Measurements from ENCODE around the gene KRT36.

GRCh38 chr17:41437254-41437653, 52.5 kb downstream of the KRT36 start:
- TF ChIP-seq CTCF (conservative IDR thresholded peaks at IDR 0.05): no peak
- no peak for TF ChIP-seq ZFX (IDR thresholded peaks at IDR 0.05)
